Activated naive CD4-positive, alpha-beta T cell (primary cell): ENCODE data around the gene DNMT3B.
A peak's percentile ranks its signal among the peaks of the same experiment; 100 is the strongest.
"Not testable (repeated sequence)": the region's sequence is repeated elsewhere in the genome, so short reads cannot be mapped to it uniquely, and the experiment has no call there.

Source experiments
- DNase-seq, 4 experiments: peaks; one replicate each; lab custom pipeline; 2025; lab: John Stamatoyannopoulos, UW

DNMT3B gene

DNA sequence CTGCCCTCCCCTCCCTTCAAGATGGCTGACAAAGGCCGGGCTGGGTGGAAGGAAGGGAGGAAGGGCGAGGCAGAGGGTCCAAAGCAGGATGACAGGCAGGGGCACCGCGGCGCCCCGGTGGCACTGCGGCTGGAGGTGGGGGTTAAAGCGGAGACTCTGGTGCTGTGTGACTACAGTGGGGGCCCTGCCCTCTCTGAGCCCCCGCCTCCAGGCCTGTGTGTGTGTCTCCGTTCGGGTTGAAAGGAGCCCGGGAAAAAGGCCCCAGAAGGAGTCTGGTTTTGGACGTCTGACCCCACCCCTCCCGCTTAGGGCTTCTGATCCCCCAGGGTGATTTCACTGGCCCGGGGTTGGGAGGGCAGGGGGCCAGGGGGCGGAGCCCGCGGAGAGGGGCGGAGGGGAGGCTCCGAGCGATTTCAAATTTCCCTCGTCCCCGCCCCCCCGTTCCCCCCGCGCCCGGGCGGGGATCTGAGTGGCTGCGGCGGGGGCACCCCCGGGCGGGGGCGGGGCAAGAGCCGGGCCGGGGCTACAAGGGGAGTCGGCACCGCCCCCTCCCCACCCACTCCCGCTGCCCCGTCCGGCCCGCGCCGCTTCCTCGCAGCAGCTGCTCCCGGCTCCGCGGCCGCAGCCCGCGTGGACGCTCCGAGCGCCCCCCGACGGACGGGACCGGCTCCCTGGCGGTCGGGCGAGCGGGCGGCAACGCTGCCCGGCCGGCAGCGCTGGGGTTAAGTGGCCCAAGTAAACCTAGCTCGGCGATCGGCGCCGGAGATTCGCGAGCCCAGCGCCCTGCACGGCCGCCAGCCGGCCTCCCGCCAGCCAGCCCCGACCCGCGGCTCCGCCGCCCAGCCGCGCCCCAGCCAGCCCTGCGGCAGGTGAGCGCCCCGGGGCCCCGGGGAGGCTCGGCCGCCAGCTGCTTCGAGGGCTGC lies at the start of gene DNMT3B:
Gene DNMT3B (plus strand): TSS at position 555 of the 923 bp plus-strand sequence. CDS start 17,939 bp downstream, outside the sequence.
- DNase-seq = peak; percentile 25 to 68 (median 36)

DNA sequence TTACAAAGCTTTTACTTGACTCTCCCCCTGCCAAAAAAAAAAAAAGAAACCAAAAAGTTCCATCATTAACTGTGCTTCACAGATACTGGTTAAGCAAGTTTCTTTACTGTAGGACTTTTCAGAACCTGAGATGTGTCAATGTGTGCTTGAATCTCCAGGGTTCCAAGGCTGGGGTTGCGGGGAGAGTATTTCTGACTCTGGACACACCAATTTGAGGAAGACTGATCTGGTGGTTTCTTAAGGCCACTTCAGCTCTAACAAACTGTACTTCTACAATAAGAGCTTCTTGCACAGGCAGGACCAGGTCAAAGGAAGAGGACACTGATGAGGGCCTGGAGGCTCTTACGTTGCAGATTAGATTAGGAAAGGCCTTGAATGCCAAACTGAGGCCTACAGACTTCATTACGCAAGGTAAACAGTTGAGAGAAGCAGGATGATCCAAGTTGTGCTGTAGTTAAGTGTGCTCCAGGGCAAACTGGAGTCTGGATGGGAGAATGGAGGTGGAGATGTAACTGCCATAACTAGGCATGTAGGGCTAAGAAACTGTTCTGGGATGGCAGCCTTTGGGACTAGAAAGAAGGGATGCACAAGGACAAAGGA lies 43.3 kb upstream of the DNMT3B start:
- no peak for DNase-seq

DNA sequence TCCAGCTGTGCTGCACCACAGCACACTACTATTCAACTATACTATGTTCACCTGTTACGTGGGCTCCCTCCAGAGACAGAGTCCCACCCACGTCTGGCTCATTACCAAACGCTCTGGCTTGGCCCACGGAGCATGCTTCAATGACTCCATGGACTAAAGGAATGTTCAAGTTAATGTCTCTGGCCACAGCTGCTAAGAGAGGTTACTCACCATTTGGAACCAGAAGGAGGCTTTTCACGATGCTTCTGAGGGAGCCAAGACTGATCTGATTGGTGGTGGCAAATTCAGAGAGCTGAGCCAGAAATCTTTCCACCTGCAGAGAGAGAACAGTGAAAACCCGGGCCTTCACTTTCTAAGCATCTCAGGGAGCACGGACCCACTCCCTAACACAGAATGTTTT lies 34.5 kb upstream of the DNMT3B start:
- DNase-seq = no peak

- DNase-seq = not testable (repeated sequence)
Measured at GRCh38 chr20:32728435-32728834, 33.8 kb upstream of the DNMT3B start.

DNA sequence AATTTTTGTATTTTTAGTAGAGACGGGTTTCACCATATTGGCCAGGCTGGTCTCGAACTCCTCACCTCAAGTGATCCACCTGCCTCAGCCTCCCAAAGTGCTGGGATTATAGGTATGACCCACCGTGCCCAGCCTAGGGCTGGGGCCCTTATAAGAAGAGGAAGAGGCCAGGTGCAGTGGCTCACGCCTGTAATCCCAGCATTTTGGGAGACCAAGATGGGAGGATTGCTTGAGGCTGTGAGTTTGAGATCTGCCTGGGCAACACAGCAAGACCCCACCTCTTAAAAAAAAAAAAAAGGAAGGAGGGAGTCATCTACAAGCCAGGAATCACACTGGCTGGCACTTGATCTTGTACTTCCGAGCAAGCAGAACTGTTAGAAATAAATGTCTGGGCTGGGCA lies 32.9 kb upstream of the DNMT3B start:
- not testable (repeated sequence) for DNase-seq

DNA sequence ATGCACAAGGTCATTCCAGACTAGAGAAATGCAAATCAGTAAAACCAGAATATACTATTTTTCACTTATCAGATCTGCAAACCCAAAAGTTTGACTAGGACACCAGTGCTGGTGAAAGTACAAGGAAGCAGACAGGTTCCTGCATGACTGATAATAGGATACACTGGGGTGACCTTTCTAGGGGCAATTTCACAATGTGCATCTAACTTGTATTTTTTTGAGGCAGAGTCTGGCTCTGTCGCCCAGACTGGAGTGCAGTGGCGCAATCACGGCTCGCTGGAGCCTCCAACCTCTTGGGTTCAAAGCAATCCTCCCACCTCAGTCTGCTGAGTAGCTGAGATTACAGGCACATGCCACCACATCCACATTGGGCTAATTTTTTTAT lies 30.3 kb upstream of the DNMT3B start:
- DNase-seq = no peak

GRCh38 chr20:32737371-32738223 lies 24.6 kb upstream of the DNMT3B start:
- DNase-seq = no peak

- DNase-seq = no peak
Measured at GRCh38 chr20:32741151-32741550, 21.0 kb upstream of the DNMT3B start.

DNA sequence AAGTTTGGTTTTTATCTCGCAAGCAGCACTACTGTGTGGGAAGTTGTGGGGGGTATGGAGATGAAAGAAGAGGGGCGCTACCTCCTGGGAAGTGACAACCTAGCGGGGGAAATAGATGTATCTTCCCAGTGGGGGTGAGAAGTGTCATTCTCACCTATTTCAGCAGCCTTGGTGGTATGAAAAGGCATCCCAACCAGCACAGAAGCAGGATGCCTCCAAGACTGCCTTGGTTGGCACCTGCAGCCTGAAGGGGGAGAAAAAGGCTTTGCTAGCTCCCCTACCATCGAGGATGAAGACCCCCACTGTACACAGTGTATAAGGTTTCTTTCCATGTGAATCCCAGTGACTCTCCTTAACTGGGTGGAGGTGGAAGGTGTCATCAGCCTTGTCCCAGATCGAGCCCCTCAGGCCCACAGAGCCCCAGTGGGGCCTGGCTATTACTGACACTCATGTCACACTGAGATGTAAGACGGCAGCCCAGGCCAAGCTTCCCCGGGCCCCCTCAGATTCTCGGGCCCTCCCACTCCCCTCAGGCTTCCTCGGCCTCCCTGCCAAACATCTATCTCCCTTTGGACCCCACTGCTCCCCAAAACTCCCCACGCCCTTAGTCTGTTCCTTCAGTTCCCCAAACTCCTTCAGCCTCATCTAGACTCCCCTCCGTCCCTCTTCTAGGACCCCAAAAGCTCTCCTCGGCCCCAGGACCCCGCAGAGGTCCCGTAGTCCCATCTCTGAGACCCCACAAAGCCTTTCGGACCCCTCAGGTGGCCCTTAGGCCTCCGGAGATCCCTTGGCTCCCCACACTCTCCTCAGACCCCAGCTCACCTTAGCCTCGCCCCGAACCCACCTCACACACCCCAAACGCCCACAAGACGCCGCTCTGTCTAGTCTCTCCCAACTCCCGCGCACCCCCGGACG lies 19.6 kb upstream of the DNMT3B start:
- no peak for DNase-seq

DNA sequence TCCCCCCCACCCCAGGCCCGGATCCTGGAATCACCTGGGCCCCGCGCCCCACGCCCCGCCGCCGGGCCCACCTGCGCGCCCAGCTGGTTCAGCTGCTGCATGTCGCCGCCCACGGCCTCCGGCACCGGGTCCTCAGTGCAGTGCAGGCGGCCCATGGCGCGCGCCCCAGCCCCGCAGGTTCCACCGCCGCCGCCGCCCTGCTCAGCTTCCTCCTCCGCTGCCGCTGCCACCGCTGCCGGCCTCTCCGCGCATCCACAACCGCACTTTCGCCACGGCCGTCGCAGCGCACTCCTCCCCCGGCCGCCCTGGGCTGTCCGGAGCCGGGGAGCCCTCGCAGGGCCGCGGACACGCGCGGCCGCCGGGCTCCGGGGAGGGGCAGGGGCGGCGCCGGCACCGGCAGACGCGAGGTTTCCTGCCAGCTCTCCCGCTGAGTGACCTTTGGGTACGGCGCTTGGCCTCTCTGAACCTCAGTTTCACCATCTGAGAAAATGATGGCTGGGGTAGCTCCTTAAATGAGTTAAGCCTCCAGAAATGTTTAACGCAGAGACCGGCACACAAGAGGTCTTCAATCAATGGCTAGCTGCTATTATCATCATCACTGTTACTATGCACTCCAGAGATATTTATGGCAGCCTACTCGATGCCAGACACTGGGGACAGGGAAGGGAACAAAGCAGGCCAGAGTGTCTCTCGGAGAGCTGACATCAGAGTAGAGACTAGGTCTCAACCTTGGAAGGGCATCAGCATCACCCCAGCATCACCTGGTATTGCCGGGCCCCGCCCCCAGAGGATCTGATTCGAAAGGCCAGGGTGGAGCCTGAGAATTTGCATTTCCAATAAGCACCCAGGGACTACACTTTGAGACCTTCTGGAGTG lies 18.7 kb upstream of the DNMT3B start, which contains the start of gene COMMD7:
Gene COMMD7 (minus strand): TSS at position 231 of the 876 bp plus-strand sequence. CDS start 76 bp downstream, at position 155.
- peak; percentile 18 to 60 (median 36) for DNase-seq

GRCh38 chr20:32749914-32750637 lies 12.1 kb upstream of the DNMT3B start:
- DNase-seq = no peak

GRCh38 chr20:32751293-32751692 lies 10.9 kb upstream of the DNMT3B start:
- no peak for DNase-seq

GRCh38 chr20:32751702-32752457 lies 10.3 kb upstream of the DNMT3B start:
- no peak for DNase-seq

- DNase-seq = no peak
Measured at GRCh38 chr20:32752458-32753250, 9.5 kb upstream of the DNMT3B start.

GRCh38 chr20:32753731-32754130 lies 8.5 kb upstream of the DNMT3B start:
- DNase-seq = no peak

DNA sequence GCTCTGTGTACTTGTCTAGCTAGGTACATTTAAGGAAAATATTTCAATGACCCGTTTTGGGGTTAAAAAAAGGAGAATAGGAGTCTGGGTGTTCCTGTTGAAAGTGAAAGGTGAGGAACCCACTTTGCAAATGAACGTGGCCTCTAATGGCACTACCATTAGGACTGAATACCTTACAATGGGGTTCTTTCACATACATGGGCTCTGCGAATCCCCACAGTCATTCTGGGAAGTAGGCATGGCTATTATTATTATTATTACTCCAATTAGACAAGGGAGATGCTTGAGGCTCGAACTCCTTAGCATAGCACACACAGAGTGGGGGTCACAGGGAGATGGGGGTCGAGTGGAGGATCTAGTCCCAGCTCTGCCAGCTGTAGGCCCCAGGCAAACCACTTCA lies 6.0 kb upstream of the DNMT3B start:
- no peak for DNase-seq

GRCh38 chr20:32761417-32761830 lies 761 bp upstream of the DNMT3B start:
- no peak for DNase-seq

DNA sequence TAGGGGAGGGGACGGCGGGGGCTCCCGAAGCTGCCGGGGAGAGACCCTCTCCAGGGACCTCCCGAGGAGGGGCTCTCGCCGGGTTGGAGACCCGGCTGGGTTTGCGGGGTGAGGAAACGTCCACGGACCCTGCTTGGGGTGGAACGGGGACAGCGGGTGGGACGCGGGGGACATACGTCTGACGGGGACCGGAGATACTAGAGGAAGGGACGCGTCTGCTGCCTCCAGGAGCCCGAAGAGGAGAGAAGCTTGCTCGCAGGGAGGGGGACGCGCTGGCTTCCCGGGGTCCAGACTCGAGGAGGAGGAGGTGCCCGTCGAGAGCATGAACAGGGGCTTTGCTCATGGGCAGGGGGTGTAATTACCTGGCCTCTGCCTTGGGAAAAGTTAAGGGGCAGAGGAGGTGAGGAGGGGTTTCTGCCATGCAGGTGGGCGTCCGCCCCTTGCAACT lies 593 bp downstream of the DNMT3B start:
- DNase-seq = no peak
